Fibroblast of lung (primary cell): ENCODE data around the gene MLF2. TPM values are rescaled to one million over a fixed set of nuclear protein-coding genes. Genes with fewer than 3 reads are reported as not detected.

Experiments used
- DNase-seq, 2 donors: peaks; one replicate each; pipeline versions ENCODE4 v3.0.0 to v3.0.0-alpha.2; 2010; ENCODE audit warnings: low read depth in 2 of 2
- H2AFZ ChIP-seq: 2 replicates; pipeline ENCODE4 v1.5.1; 2012; ENCODE audit warnings: low read length, control low read depth, inconsistent platforms
- H3K27ac ChIP-seq: 2 replicates; pipeline ENCODE4 v1.5.1; 2011; ENCODE audit warnings: low read length, control low read depth; ENCODE audit not compliant: insufficient read depth
- H3K27me3 ChIP-seq: 2 replicates; pipeline ENCODE4 v1.5.1; 2011; ENCODE audit warnings: mild to moderate bottlenecking, low read length; ENCODE audit not compliant: control insufficient read depth, insufficient read depth
- H3K36me3 ChIP-seq: 2 replicates; pipeline ENCODE4 v1.5.1; 2011; ENCODE audit warnings: low read length; ENCODE audit not compliant: control insufficient read depth, insufficient read depth
- H3K4me1 ChIP-seq: 2 replicates; pipeline ENCODE4 v1.5.1; 2011; ENCODE audit warnings: low read length; ENCODE audit not compliant: control insufficient read depth, insufficient read depth; ENCODE audit errors: extremely low read depth
- H3K4me2 ChIP-seq: 2 replicates; pipeline ENCODE4 v1.5.1; 2011; ENCODE audit warnings: low read length, control low read depth; ENCODE audit not compliant: insufficient read depth; ENCODE audit errors: extremely low read depth
- H3K4me3 ChIP-seq, 4 experiments: fragments of 200-600 bp in 1 of 4; sonication (generic) in 1 of 4; replicated peaks in 1 of 4; 2 replicates each; pipeline ENCODE4 v1.5.1; 2011 to 2016; ENCODE audit warnings: low read length in 4 of 4, low read depth in 3 of 4, mild to moderate bottlenecking in 3 of 4, control low read depth in 2 of 4, inconsistent platforms in 1 of 4, mixed read lengths in 1 of 4; ENCODE audit not compliant: insufficient read depth in 1 of 4; ENCODE audit errors: control extremely low read depth in 1 of 4
- H3K79me2 ChIP-seq: 2 replicates; pipeline ENCODE4 v1.5.1; 2012; ENCODE audit warnings: mild to moderate bottlenecking, low read length, inconsistent platforms; ENCODE audit not compliant: control insufficient read depth, insufficient read depth
- H3K9ac ChIP-seq: 2 replicates; pipeline ENCODE4 v1.5.1; 2011; ENCODE audit warnings: mild to moderate bottlenecking, low read length, control low read depth; ENCODE audit not compliant: insufficient read depth
- H3K9me3 ChIP-seq: 2 replicates; pipeline ENCODE4 v1.5.1; 2012; ENCODE audit warnings: low read depth, low read length; ENCODE audit not compliant: control insufficient read depth, insufficient read depth
- H4K20me1 ChIP-seq: 2 replicates; pipeline ENCODE4 v1.5.1; 2011; ENCODE audit warnings: low read length; ENCODE audit not compliant: control insufficient read depth, insufficient read depth; ENCODE audit errors: extremely low read depth
- EZH2 ChIP-seq: IDR thresholded peaks from 2 replicates; pipeline ENCODE4 v1.5.1; 2012; ENCODE audit warnings: low read length, control low read depth, mild to moderate bottlenecking; ENCODE audit errors: missing control alignments
- polyA plus RNA-seq, 2 donors: library from polyadenylated mRNA; depleted of rRNA in 1 of 2; stranded (reverse) in 1 of 2; unstranded in 1 of 2; fragments of >200 nt; gene quantifications; 2 replicates each; pipeline ENCODE4 v1.2.1, GENCODE V29; 2011 to 2012; ENCODE audit warnings: missing spikeins in 1 of 2
- total RNA-seq: library from RNA; depleted of rRNA; stranded (reverse); fragments of >200 nt; gene quantifications from 2 replicates; pipeline ENCODE4 v1.2.1, GENCODE V29; 2014
- TF ChIP-seq, protein P1 (sequence below), 2 donors: IDR thresholded peaks in 1 of 2; conservative IDR thresholded peaks in 1 of 2; 1 replicate in 1 of 2; 2 replicates in 1 of 2; pipeline ENCODE4 v1.5.1; 2011 to 2012; ENCODE audit warnings: low read length in 2 of 2, control low read depth in 1 of 2, inconsistent platforms in 1 of 2, low read depth in 1 of 2, mild to moderate bottlenecking in 1 of 2

The MLF2 gene
- total and polyA plus RNA-seq, 2 donors (not counting 1 experiment from before 2014, with no cell fraction given) = 106 to 289 TPM

DNA sequence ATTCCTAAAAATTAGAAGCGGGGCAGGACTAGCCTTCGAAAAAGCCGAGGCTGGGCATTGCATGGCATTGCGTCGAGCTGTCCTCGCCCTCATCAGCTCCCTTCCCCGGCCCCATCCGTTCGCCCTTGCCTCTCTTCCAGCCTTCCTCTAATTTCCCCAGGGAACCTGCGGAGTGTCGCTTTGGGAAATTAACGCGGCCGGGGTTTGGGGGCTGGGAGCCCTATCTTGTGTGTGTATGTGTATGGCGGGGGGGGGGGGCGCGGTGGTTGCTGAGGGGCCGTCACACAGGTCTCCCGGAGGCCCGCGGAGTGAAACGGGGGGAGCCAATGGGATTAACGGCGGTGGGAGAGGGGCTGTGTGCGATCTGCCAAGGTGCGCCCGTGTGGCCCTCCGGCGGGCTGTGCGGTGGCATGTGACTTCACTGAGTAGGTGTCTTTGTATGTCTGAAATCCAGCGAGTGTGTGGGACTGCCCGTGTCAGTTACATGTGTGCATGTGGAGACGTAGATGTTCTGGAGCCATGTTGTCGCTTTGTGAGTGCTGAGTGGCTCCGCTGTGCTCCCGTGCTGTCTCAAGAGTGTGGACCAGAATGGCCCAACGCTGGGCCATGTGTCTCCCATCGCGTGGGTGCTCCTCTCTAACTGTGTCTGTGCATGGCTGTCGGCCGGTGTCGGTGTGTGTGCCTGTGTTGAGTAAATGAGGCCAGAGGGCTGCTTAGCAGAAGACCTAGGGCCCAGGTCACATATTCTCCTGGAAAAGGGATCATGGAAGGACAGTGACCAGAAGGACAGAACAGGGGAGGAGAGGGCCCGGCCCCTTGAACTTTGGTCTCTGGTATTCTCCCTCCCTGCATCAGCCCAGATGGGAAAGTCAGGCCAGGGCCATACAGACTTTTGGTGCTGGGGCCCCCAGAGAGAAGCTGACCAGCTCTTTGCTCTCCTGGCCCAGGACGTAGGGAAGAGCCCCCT is 14.7 kb upstream of the MLF2 start:
- no peaks in the 10 kb centered on the region for H3K9me3 ChIP-seq
- peak overlapping the region; percentile 60 for H3K27ac ChIP-seq
- H3K9ac ChIP-seq = peak overlapping the region; percentile 73
- H3K4me3 ChIP-seq = peak overlapping the region; percentile 82 to 93 (median 90)
- H4K20me1 ChIP-seq = peaks cover 7% of the 10 kb centered on the region
- peak in 1 of 2 donors; percentile 36 for DNase-seq
- peaks cover 27% of the 10 kb centered on the region for H3K4me1 ChIP-seq
- H3K27me3 ChIP-seq = no peaks in the 10 kb centered on the region
- H2AFZ ChIP-seq = no peak overlapping the region
- H3K4me2 ChIP-seq = peak overlapping the region; percentile 95
- TF ChIP-seq, protein P1, sequence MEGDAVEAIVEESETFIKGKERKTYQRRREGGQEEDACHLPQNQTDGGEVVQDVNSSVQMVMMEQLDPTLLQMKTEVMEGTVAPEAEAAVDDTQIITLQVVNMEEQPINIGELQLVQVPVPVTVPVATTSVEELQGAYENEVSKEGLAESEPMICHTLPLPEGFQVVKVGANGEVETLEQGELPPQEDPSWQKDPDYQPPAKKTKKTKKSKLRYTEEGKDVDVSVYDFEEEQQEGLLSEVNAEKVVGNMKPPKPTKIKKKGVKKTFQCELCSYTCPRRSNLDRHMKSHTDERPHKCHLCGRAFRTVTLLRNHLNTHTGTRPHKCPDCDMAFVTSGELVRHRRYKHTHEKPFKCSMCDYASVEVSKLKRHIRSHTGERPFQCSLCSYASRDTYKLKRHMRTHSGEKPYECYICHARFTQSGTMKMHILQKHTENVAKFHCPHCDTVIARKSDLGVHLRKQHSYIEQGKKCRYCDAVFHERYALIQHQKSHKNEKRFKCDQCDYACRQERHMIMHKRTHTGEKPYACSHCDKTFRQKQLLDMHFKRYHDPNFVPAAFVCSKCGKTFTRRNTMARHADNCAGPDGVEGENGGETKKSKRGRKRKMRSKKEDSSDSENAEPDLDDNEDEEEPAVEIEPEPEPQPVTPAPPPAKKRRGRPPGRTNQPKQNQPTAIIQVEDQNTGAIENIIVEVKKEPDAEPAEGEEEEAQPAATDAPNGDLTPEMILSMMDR (conservative IDR thresholded peaks at IDR 0.05 in 1 of 2, IDR thresholded peaks at IDR 0.05 in 1 of 2; ENCODE audit: low read depth in 1 of 2, low read length in 2 of 2) = no peak
- no peak for TF ChIP-seq EZH2
- H3K36me3 ChIP-seq = peaks cover 13% of the 10 kb centered on the region
- H3K79me2 ChIP-seq = peaks cover 34% of the 10 kb centered on the region

DNA sequence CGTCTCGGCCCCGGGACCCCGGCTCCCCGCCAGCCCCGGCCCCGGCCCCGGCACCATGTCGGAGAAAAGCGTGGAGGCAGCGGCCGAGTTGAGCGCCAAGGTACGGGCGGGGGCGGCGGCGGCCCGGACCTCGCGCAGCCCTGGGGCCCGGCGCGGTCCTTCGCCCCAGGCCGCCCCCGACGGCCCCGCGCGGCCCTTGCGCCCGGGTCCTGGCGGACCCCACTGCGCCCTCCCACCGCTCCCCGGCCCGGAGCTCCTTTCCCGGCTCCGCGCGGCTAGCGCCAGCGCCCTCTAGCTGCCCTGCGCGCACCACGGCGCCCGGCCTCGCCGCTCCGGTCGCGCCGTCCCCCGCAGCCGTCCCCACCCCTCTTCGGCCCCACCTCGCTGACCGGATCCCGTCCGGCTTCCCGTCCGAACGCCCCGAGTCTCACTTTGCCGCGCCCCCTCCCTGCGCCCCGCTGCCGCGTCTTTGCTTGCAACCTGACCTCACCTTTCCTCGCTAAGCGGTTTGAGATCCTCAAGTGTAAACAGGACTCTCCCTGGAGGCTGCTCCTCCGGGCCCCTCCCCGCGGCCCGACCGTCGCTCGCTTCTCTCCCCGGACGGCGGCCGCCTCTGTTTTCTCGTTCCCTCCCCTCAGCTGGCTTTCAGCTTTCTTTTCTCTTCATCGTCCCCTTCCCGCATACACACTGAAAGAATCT is 13.9 kb upstream of the MLF2 start:
- H3K27me3 ChIP-seq = no peaks in the 10 kb centered on the region
- TF ChIP-seq, protein P1 (conservative IDR thresholded peaks at IDR 0.05 in 1 of 2, IDR thresholded peaks at IDR 0.05 in 1 of 2; ENCODE audit: low read depth in 1 of 2, low read length in 2 of 2) = peak; percentile 32 to 59
- TF ChIP-seq EZH2 = no peak
- H3K79me2 ChIP-seq = peaks cover 34% of the 10 kb centered on the region
- H3K36me3 ChIP-seq = peaks cover 13% of the 10 kb centered on the region
- H4K20me1 ChIP-seq = peaks cover 7% of the 10 kb centered on the region
- H3K9ac ChIP-seq = peak overlapping the region; percentile 73
- peak overlapping the region; percentile 68 for H3K4me2 ChIP-seq
- peaks cover 25% of the 10 kb centered on the region for H3K4me1 ChIP-seq
- DNase-seq = peak; percentile 59 to 67
- peak overlapping the region; percentile 60 for H3K27ac ChIP-seq
- no peak overlapping the region for H2AFZ ChIP-seq
- H3K4me3 ChIP-seq = peak overlapping the region; percentile 82 to 93 (median 90)
- H3K9me3 ChIP-seq = no peaks in the 10 kb centered on the region
